ENCODE data around the gene CD1E. TPM values are rescaled to one million over a fixed set of nuclear protein-coding genes. Genes with fewer than 3 reads are reported as not detected.
"Not testable (repeated sequence)": the region's sequence is repeated elsewhere in the genome, so short reads cannot be mapped to it uniquely, and the experiment has no call there.

CD1E gene
- total RNA-seq, 1 donor from 2014 or later, result not detected

DNA sequence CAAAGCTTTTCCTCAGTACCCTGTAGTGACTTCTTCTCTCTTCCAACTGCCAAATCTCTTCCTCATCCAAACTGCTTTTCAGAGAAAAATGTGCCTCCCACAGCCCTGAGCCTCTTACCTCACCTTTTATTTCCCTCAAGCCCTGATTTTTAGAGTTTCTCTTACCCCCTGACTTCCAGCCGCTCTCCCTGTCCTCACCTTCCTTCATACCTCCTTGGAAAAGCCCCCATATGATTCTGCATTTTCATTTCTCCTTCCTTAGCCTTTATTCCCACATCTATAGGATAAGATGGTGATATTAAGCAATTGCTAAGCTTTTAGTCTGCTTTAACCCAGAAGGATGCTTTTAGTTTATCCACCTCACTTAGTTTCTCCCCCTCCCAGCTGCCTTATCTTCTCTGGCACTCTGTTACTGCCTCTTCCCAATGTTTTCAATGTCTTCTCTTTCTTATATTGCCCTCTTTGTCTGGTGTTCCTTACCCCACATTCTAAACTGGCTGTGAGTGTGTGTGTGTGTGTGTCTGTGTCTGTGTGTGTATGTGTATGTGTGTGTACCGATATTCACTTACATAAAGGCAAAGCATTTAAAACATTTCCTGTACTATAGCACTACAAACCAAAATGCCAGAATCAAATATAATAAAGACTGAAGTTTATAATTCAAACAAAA, 22.1 kb upstream of the CD1E start, which contains the start of gene CD1B:
Gene CD1B (minus strand): TSS at position 51 of the 670 bp plus-strand sequence. CDS start 108 bp downstream, outside the sequence.
- intact Hi-C loops (cut with DNase I), result no loop called here
- no peak within 1 kb of the TSS for H3K4me3 ChIP-seq
- H3K36me3 ChIP-seq, result no peaks in the 10 kb centered on the region
- TF ChIP-seq CTCF (IDR thresholded peaks at IDR 0.05), result no peak
- H3K27me3 ChIP-seq, result no peaks in the 10 kb centered on the region
- no peaks in the 10 kb centered on the region for H3K4me1 ChIP-seq
- no peak for DNase-seq (ENCODE audit: low spot score in 2 of 2)
- peaks cover 0 to 3% of the 10 kb centered on the region in 2 donors for H3K9me3 ChIP-seq
- H3K27ac ChIP-seq, result no peak within 1 kb of the TSS

DNA sequence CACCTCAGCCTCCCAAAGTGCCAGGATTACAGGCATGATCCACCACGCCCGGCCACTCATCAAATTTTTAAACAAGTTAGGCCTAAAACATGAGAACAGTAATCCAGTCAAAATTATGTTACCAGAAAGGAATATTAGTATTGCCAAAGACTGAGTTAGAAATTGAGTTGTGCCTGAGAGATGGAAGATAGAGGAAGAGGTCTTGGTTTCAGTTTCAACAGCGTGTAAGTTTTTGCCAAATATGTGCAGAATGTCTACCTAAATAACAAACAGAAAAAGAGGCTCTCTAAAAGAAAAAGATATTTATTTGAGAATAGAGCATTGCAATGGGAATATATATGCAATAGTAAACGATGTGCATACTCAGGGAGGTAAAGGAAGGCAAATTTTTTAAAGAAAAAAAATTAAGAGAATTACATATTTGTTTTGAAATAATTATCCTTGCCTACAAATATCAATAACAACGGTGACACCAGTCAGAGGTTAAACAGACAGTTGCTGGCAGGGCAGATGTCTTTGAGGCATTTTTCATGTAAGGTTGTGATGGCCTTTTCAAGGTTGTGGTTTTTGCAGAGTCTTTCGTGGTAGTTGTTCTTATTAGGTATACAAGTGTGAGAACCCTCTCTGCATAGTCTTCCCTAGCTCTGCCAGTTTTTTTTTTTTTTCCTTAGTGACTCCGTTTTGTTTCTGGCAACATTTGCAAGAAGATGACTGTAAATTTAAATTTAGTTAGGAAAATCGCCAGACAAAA, 20.1 kb upstream of the CD1E start:
- Histone ChIP-seq H3K4me1 (no peaks in the 10 kb centered on the region), H3K9me3 (no peaks in the 10 kb centered on the region), H3K36me3 (no peaks in the 10 kb centered on the region), H3K27ac (no peak overlapping the region), H3K4me3 (no peak overlapping the region), H3K27me3 (no peaks in the 10 kb centered on the region)
- no peak for DNase-seq (ENCODE audit: low spot score in 2 of 2)
- intact Hi-C loops (cut with DNase I), result no loop called here
- TF ChIP-seq CTCF (IDR thresholded peaks at IDR 0.05), result no peak

DNA sequence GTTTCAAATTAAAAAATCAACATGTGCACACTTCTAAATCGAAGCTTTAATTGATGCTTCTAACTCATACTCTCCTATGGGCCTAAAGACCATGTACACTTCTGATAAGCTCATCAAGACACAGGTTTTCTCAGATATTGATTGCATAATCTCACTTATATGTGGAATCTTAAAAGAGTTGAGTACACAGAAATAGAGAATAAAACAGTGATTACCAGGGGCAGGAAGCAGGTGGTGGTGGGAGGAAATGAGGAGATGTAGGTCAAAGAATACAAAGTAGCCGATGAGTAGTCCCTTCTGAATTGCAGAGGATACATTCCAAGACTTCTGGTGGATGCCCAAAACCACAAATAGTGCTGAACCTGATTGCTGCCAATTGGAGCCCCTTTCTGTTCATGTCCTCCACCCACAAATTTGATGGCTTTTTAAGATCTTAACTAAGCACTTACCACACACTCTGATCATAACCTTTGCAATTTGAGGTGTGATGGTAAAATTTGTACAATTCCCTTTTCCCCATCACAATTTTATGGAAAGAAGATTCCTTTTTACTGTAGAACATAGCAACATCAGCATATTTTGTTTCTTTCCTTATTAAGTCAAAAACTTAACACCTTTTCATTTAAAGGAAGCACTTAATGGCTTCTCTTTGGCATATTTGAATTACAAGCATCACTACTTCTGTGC, 19.0 kb upstream of the CD1E start:
- H3K9me3 ChIP-seq, result no peaks in the 10 kb centered on the region
- no peak overlapping the region for H3K27ac ChIP-seq
- no peak overlapping the region for H3K4me3 ChIP-seq
- H3K27me3 ChIP-seq, result no peaks in the 10 kb centered on the region
- no peaks in the 10 kb centered on the region for H3K4me1 ChIP-seq
- no peak for TF ChIP-seq CTCF (IDR thresholded peaks at IDR 0.05)
- H3K36me3 ChIP-seq, result no peaks in the 10 kb centered on the region
- no peak for DNase-seq (ENCODE audit: low spot score in 2 of 2)
- intact Hi-C loops (cut with DNase I), result no loop called here

- DNase-seq (ENCODE audit: low spot score in 2 of 2), result no peak
- H3K27me3 ChIP-seq, result no peaks in the 10 kb centered on the region
Observed at GRCh38 chr1:158335213-158335532, 18.5 kb upstream of the CD1E start.

DNA sequence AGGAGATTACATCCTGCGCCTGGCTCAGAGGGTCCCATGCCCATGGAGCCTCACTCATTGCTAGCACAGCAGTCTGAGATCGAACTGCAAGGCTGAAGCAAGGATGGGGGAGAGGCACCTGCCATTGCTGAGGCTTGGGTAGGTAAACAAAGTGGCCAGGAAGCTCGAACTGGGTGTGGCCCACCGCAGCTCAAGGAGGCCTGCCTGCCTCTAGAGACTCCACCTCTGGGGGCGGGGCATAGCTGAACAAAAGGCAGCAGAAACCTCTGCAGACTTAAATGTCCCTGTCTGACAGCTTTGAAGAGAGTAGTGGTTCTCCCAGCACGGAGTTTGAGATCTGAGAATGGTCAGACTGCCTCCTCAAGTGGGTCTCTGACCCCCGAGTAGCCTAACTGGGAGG, 17.3 kb upstream of the CD1E start:
- H3K27ac ChIP-seq; H3K4me1 ChIP-seq; H3K9me3 ChIP-seq; H3K36me3 ChIP-seq; H3K4me3 ChIP-seq; DNase-seq (ENCODE audit: low spot score in 2 of 2); H3K27me3 ChIP-seq; intact Hi-C loops (cut with DNase I): not testable (repeated sequence)

More at GRCh38 chr1:158335213-158335532, 18.5 kb upstream of the CD1E start:
- Histone ChIP-seq H3K27ac (no peak overlapping the region), H3K4me1 (no peaks in the 10 kb centered on the region), H3K9me3 (peaks cover 0 to under 1% of the 10 kb centered on the region in 2 donors), H3K36me3 (no peaks in the 10 kb centered on the region), H3K4me3 (no peak overlapping the region)
- TF ChIP-seq CTCF (IDR thresholded peaks at IDR 0.05), result no peak
- intact Hi-C loops (cut with DNase I), result no loop called here

- H3K4me3 ChIP-seq; H3K4me1 ChIP-seq; H3K27ac ChIP-seq; DNase-seq (ENCODE audit: low spot score in 2 of 2); H3K36me3 ChIP-seq; H3K9me3 ChIP-seq; H3K27me3 ChIP-seq; intact Hi-C loops (cut with DNase I): not testable (repeated sequence)
Observed at GRCh38 chr1:158348946-158349345, 4.7 kb upstream of the CD1E start.

All from ascending aorta (tissue), 2 donors.